Esophagus muscularis mucosa (tissue), 4 donors: ENCODE data around the gene SEPTIN8. TPM values are rescaled to one million over a fixed set of nuclear protein-coding genes. Genes with fewer than 3 reads are reported as not detected.

Experiments used
- DNase-seq: peaks from one replicate; pipeline ENCODE4 v3.0.0-alpha.2; 2017; ENCODE audit errors: extremely low spot score
- H3K27ac ChIP-seq, 4 donors: fragments of 200-600 bp; sonication (generic); replicated peaks in 1 of 4; 1 replicate in 3 of 4; 2 replicates in 1 of 4; pipeline ENCODE4 v1.5.1; 2016 to 2019; ENCODE audit warnings: mild to moderate bottlenecking in 1 of 4
- H3K27me3 ChIP-seq, 4 donors: fragments of 200-600 bp; sonication (generic); one replicate each; pipeline versions ENCODE4 v1.5.1 to v1.6.0; 2016 to 2019
- H3K36me3 ChIP-seq, 4 donors: fragments of 200-600 bp; sonication (generic); one replicate each; pipeline ENCODE4 v1.5.1; 2016 to 2019
- H3K4me1 ChIP-seq, 4 donors: fragments of 200-600 bp; sonication (generic); one replicate each; pipeline ENCODE4 v1.5.1; 2016 to 2019
- H3K4me3 ChIP-seq, 4 donors: fragments of 200-600 bp; sonication (generic); 1 replicate in 2 of 4; 2 replicates in 2 of 4; pipeline ENCODE4 v1.5.1; 2016 to 2019; ENCODE audit warnings: mild to moderate bottlenecking in 4 of 4, moderate library complexity in 1 of 4
- H3K9me3 ChIP-seq, 4 donors: fragments of 200-600 bp; sonication (generic); 1 replicate in 3 of 4; 2 replicates in 1 of 4; pipeline ENCODE4 v1.5.1; 2016 to 2019
- EP300 ChIP-seq: sonication (generic); formaldehyde crosslinking; IDR thresholded peaks from one replicate; pipeline ENCODE4 v1.6.1; 2017; ENCODE audit warnings: antibody characterized with exemption
- POLR2A ChIP-seq: fragments of 450-650 bp; IDR thresholded peaks from one replicate; pipeline ENCODE4 v1.6.1; 2017; ENCODE audit warnings: antibody characterized with exemption, moderate library complexity, mild to moderate bottlenecking, low read depth
- POLR2AphosphoS5 ChIP-seq, 2 donors: sonication (generic); formaldehyde crosslinking; IDR thresholded peaks; one replicate each; pipeline ENCODE4 v1.6.1; 2017; ENCODE audit warnings: antibody characterized with exemption in 2 of 2
- WGBS: methylation state at CpG from one replicate; pipeline ENCODE4 v1.1.5; 2018; 5-methylcytosine and 5-hydroxymethylcytosine counted together
- intact Hi-C: fragments of 100-400 bp; cut with DNase I; formaldehyde crosslinking; loops from one replicate; pipeline ENCODE4 v1.15.1; 2023
- total RNA-seq, 4 donors: library from RNA; depleted of rRNA; stranded (reverse); fragments of >200 nt; gene quantifications; one replicate each; pipeline versions ENCODE4 v1.1.0 to v1.2.1, GENCODE V29; 2016
- TF ChIP-seq, protein P1 (sequence below), 3 experiments: fragments of 200-600 bp in 2 of 3; fragments of 450-650 bp in 1 of 3; sonication (generic) in 2 of 3; IDR thresholded peaks; one replicate each; pipeline ENCODE4 v1.5.1; 2017 to 2019; ENCODE audit warnings: antibody characterized with exemption in 3 of 3, mild to moderate bottlenecking in 2 of 3, moderate library complexity in 1 of 3

Gene SEPTIN8
- total RNA-seq, 4 donors from 2014 or later, result 26.7 to 42.8 (median 36.9) TPM

GRCh38 chr5:132800545-132800944, 23.5 kb upstream of the SEPTIN8 start:
- Histone ChIP-seq H3K4me1 (no peaks in the 10 kb centered on the region), H3K4me3 (no peak overlapping the region), H3K9me3 (no peaks in the 10 kb centered on the region), H3K27ac (no peak overlapping the region), H3K36me3 (no peaks in the 10 kb centered on the region), H3K27me3 (peaks cover 0 to 12% (median 0%) of the 10 kb centered on the region in 4 donors)
- DNase-seq, result no peak
- TF ChIP-seq POLR2A (no peak), EP300 (no peak), POLR2AphosphoS5 (IDR thresholded peaks at IDR 0.05) (no peak)
- TF ChIP-seq, protein P1, sequence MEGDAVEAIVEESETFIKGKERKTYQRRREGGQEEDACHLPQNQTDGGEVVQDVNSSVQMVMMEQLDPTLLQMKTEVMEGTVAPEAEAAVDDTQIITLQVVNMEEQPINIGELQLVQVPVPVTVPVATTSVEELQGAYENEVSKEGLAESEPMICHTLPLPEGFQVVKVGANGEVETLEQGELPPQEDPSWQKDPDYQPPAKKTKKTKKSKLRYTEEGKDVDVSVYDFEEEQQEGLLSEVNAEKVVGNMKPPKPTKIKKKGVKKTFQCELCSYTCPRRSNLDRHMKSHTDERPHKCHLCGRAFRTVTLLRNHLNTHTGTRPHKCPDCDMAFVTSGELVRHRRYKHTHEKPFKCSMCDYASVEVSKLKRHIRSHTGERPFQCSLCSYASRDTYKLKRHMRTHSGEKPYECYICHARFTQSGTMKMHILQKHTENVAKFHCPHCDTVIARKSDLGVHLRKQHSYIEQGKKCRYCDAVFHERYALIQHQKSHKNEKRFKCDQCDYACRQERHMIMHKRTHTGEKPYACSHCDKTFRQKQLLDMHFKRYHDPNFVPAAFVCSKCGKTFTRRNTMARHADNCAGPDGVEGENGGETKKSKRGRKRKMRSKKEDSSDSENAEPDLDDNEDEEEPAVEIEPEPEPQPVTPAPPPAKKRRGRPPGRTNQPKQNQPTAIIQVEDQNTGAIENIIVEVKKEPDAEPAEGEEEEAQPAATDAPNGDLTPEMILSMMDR (IDR thresholded peaks at IDR 0.05), result no peak
- intact Hi-C loops, result no loop called here
- 81% methylated on average over 2 of the region's 2 CpGs for WGBS

DNA sequence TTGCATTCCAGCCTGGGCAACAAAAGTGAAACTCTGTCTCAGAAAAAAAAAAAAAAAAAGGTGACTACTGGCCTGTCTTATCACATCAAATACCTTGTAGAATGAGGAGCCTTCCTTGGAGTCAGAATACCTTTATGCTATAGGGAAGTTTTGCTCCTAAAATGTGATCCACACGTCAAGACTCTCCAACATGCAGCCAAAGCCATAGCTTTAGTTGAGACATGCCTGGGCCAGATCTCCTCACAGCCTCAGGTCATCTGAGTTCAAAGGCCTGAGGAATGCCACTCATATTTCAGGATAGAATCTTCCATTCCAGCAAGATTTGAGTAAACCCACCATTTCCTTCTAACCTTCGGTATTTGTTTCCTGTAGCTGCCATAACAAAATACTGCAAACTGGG, 22.4 kb upstream of the SEPTIN8 start:
- Histone ChIP-seq H3K36me3 (no peaks in the 10 kb centered on the region), H3K4me1 (no peaks in the 10 kb centered on the region), H3K27me3 (peaks cover 0 to 12% (median 0%) of the 10 kb centered on the region in 4 donors), H3K4me3 (no peak overlapping the region), H3K27ac (no peak overlapping the region), H3K9me3 (no peaks in the 10 kb centered on the region)
- no peak for TF ChIP-seq POLR2A
- TF ChIP-seq, protein P1 (IDR thresholded peaks at IDR 0.05), result no peak
- no peak for TF ChIP-seq POLR2AphosphoS5 (IDR thresholded peaks at IDR 0.05)
- TF ChIP-seq EP300, result no peak
- WGBS, result 82% methylated on average over 2 of the region's 2 CpGs
- intact Hi-C loops, result no loop called here
- DNase-seq, result no peak

GRCh38 chr5:132797651-132798050, 20.6 kb upstream of the SEPTIN8 start:
- no peaks in the 10 kb centered on the region for H3K9me3 ChIP-seq
- H3K36me3 ChIP-seq, result no peaks in the 10 kb centered on the region
- H3K27me3 ChIP-seq, result peaks cover 0 to 10% (median 0%) of the 10 kb centered on the region in 4 donors
- no peaks in the 10 kb centered on the region for H3K4me1 ChIP-seq
- no peak overlapping the region for H3K27ac ChIP-seq
- 73% methylated on average over 2 of the region's 2 CpGs for WGBS
- intact Hi-C loops, result no loop called here
- no peak overlapping the region for H3K4me3 ChIP-seq
- no peak for DNase-seq
- no peak for TF ChIP-seq POLR2AphosphoS5 (IDR thresholded peaks at IDR 0.05)
- no peak for TF ChIP-seq POLR2A
- TF ChIP-seq, protein P1 (IDR thresholded peaks at IDR 0.05), result no peak
- no peak for TF ChIP-seq EP300

- intact Hi-C loops, result no loop called here
- no peaks in the 10 kb centered on the region for H3K36me3 ChIP-seq
- no peak overlapping the region for H3K4me3 ChIP-seq
- no peak overlapping the region for H3K27ac ChIP-seq
- no peak for DNase-seq
- no peaks in the 10 kb centered on the region for H3K4me1 ChIP-seq
- TF ChIP-seq EP300 (no peak), POLR2A (no peak), POLR2AphosphoS5 (IDR thresholded peaks at IDR 0.05) (no peak)
- TF ChIP-seq, protein P1 (IDR thresholded peaks at IDR 0.05), result no peak
- H3K27me3 ChIP-seq, result peaks cover 0 to 5% (median 0%) of the 10 kb centered on the region in 4 donors
- WGBS, result 84% methylated on average over 3 of the region's 3 CpGs
- H3K9me3 ChIP-seq, result no peaks in the 10 kb centered on the region
These were observed 14.0 kb upstream of the SEPTIN8 start for GRCh38 chr5:132791026-132791425.

GRCh38 chr5:132790201-132790865, 13.3 kb upstream of the SEPTIN8 start:
- Histone ChIP-seq H3K4me3 (no peak overlapping the region), H3K9me3 (no peaks in the 10 kb centered on the region), H3K27ac (no peak overlapping the region), H3K36me3 (no peaks in the 10 kb centered on the region), H3K27me3 (peaks cover 0 to 5% (median 0%) of the 10 kb centered on the region in 4 donors), H3K4me1 (peaks cover 0 to 4% (median under 1%) of the 10 kb centered on the region in 4 donors)
- intact Hi-C loops, result no loop called here
- no peak for TF ChIP-seq POLR2A
- no peak for TF ChIP-seq POLR2AphosphoS5 (IDR thresholded peaks at IDR 0.05)
- no peak for TF ChIP-seq EP300
- TF ChIP-seq, protein P1 (IDR thresholded peaks at IDR 0.05), result no peak
- DNase-seq, result no peak
- 79% methylated on average over 2 of the region's 2 CpGs for WGBS
